Activated CD4-positive, alpha-beta T cell treated with anti-CD3 and anti-CD28 coated beads for 36 hours (primary cell): ENCODE measurements around the gene DSCAM. TPM values are rescaled to one million over a fixed set of nuclear protein-coding genes. Genes with fewer than 3 reads are reported as not detected.

Source experiments
- ATAC-seq: fragments of 200-7000 bp; cut with Tn5 transposase; one replicate; pipeline ENCODE4 v1.10.0; 2021; ENCODE audit warnings: mild to moderate bottlenecking, moderate library complexity
- CTCF ChIA-PET: fragments of 350-600 bp; sonication (Branson Sonifier 250); formaldehyde crosslinking; loops from one replicate; lab custom pipeline; 2021; ENCODE audit warnings: antibody characterized with exemption; lab: Charles Lee
- POLR2A ChIA-PET: fragments of 350-600 bp; sonication (Branson Sonifier 250); formaldehyde crosslinking; loops from one replicate; lab custom pipeline; 2021; ENCODE audit warnings: antibody characterized with exemption, inconsistent platforms; lab: Charles Lee
- DNase-seq: peaks from one replicate; pipeline ENCODE4 v3.0.0-alpha.2; 2020
- H3K27ac Mint-ChIP-seq: one replicate; pipeline ENCODE4 v1.8.0; 2021; ENCODE audit warnings: mixed read lengths
- H3K27me3 Mint-ChIP-seq: one replicate; pipeline ENCODE4 v1.8.0; 2021; ENCODE audit warnings: mixed read lengths
- H3K36me3 Mint-ChIP-seq: one replicate; pipeline ENCODE4 v1.8.0; 2021; ENCODE audit warnings: low read depth, mixed read lengths
- H3K4me1 Mint-ChIP-seq: one replicate; pipeline ENCODE4 v1.8.0; 2021; ENCODE audit warnings: mixed read lengths
- H3K4me3 Mint-ChIP-seq: one replicate; pipeline ENCODE4 v1.8.0; 2021; ENCODE audit warnings: mild to moderate bottlenecking, moderate library complexity, mixed read lengths
- H3K9me3 Mint-ChIP-seq: one replicate; pipeline ENCODE4 v1.8.0; 2021; ENCODE audit warnings: low read depth, mixed read lengths
- intact Hi-C, 2 experiments: fragments of 100-400 bp; cut with DNase I in 1 of 2; cut with micrococcal nuclease in 1 of 2; formaldehyde crosslinking; loops; one replicate each; pipeline versions ENCODE4 v1.14.2 to v1.15.1; 2022 to 2024; cut with DNase I, micrococcal nuclease
- total RNA-seq, 2 experiments: library from RNA; stranded (reverse); gene quantifications; one replicate each; pipeline ENCODE4 v1.2.3, GENCODE V29; 2021

Gene DSCAM
- total RNA-seq, 2 experiments from 2014 or later: not detected

GRCh38 chr21:40316104-40316503 lies 530.9 kb downstream of the DSCAM start:
- H3K27ac Mint-ChIP-seq: no peak overlapping the region
- CTCF ChIA-PET: no interaction called here
- H3K4me1 Mint-ChIP-seq: no peaks in the 10 kb centered on the region
- H3K4me3 Mint-ChIP-seq: no peak overlapping the region
- no peak for DNase-seq
- intact Hi-C loops: no loop called here
- ATAC-seq: no peak
- peaks cover 2% of the 10 kb centered on the region for H3K27me3 Mint-ChIP-seq
- H3K9me3 Mint-ChIP-seq: peaks cover 2% of the 10 kb centered on the region
- H3K36me3 Mint-ChIP-seq: no peaks in the 10 kb centered on the region
- POLR2A ChIA-PET: no interaction called here

DNA sequence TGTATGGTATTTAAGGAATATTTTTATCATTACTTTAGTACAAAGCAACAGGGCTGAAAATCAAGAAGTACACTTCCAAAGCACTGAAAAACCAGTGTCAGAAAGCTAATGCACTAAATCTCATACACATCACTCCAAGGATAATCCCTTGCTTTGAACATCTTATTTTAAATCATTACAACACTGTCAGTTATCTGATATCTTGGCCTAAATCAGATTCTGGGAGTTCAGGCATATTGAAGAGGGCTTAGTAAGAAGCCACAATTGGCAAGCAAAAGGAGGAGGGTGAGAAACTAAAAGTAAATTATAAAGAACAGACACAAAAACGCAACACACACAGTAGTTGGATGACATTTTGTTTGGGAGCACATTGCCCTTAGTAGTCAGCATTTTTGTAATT lies 531.3 kb downstream of the DSCAM start:
- Mint-ChIP-seq H3K36me3 (no peaks in the 10 kb centered on the region), H3K4me3 (no peak overlapping the region), H3K4me1 (no peaks in the 10 kb centered on the region), H3K27ac (no peak overlapping the region), H3K27me3 (peaks cover 2% of the 10 kb centered on the region), H3K9me3 (peaks cover 2% of the 10 kb centered on the region)
- ATAC-seq (no peak), DNase-seq (no peak)
- intact Hi-C loops: no loop called here
- ChIA-PET CTCF (interaction anchor here (1.6 kb wide), 1 partner anchor 12 kb away, joined by 4 read pairs; no protein-coding TSS in a partner anchor), POLR2A (no interaction called here)

DNA sequence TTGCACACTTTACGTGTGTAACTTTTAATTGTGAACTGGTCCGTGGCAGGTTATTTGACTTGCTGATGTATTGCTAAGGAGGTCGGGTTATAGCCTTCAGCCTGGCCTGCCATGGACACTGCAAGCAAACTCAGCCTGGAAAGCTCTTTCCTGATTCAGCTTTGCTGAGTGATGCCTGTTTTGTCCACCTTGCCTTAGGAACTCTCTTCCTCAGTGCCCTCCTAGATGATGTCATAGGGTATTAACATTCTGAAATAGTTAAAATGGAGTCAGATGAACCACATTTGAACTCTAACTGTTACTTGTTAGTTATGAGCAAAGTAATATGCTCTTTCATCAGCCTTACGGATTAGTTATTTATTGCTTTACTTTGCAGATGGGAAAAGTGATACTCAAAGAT lies 533.7 kb downstream of the DSCAM start:
- intact Hi-C loops: no loop called here
- DNase-seq: no peak
- Mint-ChIP-seq H3K27ac (no peak overlapping the region), H3K4me3 (no peak overlapping the region), H3K4me1 (no peaks in the 10 kb centered on the region), H3K27me3 (peaks cover 2% of the 10 kb centered on the region), H3K36me3 (no peaks in the 10 kb centered on the region), H3K9me3 (peaks cover 2% of the 10 kb centered on the region)
- ChIA-PET CTCF (no interaction called here), POLR2A (no interaction called here)
- no peak for ATAC-seq

DNA sequence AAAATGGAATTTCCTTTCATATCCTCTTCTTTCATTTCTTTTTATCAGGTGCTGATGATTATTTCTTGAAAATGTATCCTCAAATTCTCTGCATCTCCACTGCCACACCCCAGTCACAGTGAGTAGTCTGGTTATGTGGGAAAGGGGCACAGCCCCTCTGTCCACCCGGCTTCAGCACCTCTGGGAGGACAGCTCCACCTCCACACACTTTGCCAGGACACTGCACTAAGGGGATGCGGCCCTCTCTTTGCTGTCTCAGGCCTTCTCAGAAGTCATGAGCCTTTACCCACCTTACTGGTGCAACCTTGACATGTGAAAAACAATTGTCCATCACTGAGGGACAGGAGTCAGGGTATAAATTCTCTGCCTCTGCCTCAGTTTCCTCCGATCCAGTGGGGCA lies 546.7 kb downstream of the DSCAM start:
- no peak overlapping the region for H3K27ac Mint-ChIP-seq
- CTCF ChIA-PET: no interaction called here
- no peak for ATAC-seq
- H3K9me3 Mint-ChIP-seq: peaks cover 28% of the 10 kb centered on the region
- no peak overlapping the region for H3K4me3 Mint-ChIP-seq
- intact Hi-C loops: no loop called here
- POLR2A ChIA-PET: no interaction called here
- DNase-seq: no peak
- no peaks in the 10 kb centered on the region for H3K4me1 Mint-ChIP-seq
- no peaks in the 10 kb centered on the region for H3K27me3 Mint-ChIP-seq
- no peaks in the 10 kb centered on the region for H3K36me3 Mint-ChIP-seq

- ChIA-PET CTCF (no interaction called here), POLR2A (no interaction called here)
- Mint-ChIP-seq H3K27ac (no peak overlapping the region), H3K36me3 (no peaks in the 10 kb centered on the region), H3K9me3 (peaks cover 28% of the 10 kb centered on the region), H3K27me3 (no peaks in the 10 kb centered on the region), H3K4me1 (no peaks in the 10 kb centered on the region), H3K4me3 (no peak overlapping the region)
- no peak for DNase-seq
- ATAC-seq: no peak
- intact Hi-C loops: no loop called here
These were observed 547.5 kb downstream of the DSCAM start for GRCh38 chr21:40299451-40299850.

DNA sequence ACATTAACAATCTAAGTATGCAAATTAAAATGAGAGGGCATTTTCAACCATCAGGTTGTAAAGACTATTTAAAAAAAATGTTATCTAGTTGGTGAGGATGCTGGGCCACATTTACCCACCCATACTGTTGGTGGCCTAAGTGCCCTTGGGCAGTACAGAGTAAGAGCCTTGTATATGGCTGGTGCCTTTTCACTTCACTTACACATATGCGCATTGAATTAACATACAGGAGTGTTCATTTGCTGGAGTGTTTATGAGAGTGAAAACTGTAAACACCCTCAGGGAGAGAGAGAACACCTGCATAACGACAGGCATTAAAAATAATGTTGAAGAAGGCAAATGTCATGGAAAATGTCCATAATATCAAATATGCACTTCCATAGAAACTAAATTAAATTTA lies 552.6 kb downstream of the DSCAM start:
- peaks cover 4% of the 10 kb centered on the region for H3K9me3 Mint-ChIP-seq
- CTCF ChIA-PET: no interaction called here
- no peak for DNase-seq

DNA sequence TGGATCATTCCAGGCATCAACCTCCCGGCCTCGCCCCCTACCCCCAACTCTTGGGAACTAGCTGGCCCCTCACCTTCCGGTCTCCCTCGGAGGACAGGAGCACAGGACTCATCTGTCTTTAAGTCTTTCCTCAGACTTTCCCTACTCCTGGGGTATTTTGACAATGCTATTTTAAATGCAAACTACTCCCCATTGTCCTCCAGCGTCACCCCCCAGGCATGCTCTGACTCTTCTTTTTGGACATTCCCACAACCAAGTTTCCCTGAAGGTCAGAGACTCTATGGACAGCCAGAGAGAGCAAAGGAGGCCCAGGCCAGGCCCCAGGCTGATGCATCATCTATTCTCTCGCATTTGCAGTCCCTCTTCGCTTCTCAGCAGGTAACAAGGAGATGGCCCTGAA lies 555.4 kb downstream of the DSCAM start:
- Mint-ChIP-seq H3K27ac (no peak overlapping the region), H3K4me3 (no peak overlapping the region), H3K27me3 (no peaks in the 10 kb centered on the region), H3K9me3 (peaks cover 3% of the 10 kb centered on the region), H3K36me3 (no peaks in the 10 kb centered on the region), H3K4me1 (no peaks in the 10 kb centered on the region)
- ChIA-PET POLR2A (no interaction called here), CTCF (interaction anchor here (0.7 kb wide), 1 partner anchor 35 kb away, joined by 4 read pairs; no protein-coding TSS in a partner anchor)
- DNase-seq (no peak), ATAC-seq (no peak)
- intact Hi-C loops: no loop called here

More for the DNA sequence above, 552.6 kb downstream of the DSCAM start:
- Mint-ChIP-seq H3K36me3 (no peaks in the 10 kb centered on the region), H3K27ac (no peak overlapping the region), H3K4me3 (no peak overlapping the region), H3K4me1 (no peaks in the 10 kb centered on the region), H3K27me3 (no peaks in the 10 kb centered on the region)
- POLR2A ChIA-PET: no interaction called here
- ATAC-seq: no peak
- intact Hi-C loops: no loop called here

GRCh38 chr21:40284409-40284808 lies 562.5 kb downstream of the DSCAM start:
- Mint-ChIP-seq H3K4me1 (no peaks in the 10 kb centered on the region), H3K36me3 (no peaks in the 10 kb centered on the region), H3K9me3 (peaks cover 5% of the 10 kb centered on the region), H3K27ac (no peak overlapping the region), H3K27me3 (no peaks in the 10 kb centered on the region), H3K4me3 (no peak overlapping the region)
- POLR2A ChIA-PET: no interaction called here
- intact Hi-C loops: loop anchor here in 1 of 2 experiments (5.0 kb wide), 1 partner anchor 52 kb away; no protein-coding TSS in a partner anchor
- DNase-seq (no peak), ATAC-seq (no peak)
- CTCF ChIA-PET: interaction anchor here (0.6 kb wide), 1 partner anchor 767 kb away, joined by 3 read pairs; no protein-coding TSS in a partner anchor

DNA sequence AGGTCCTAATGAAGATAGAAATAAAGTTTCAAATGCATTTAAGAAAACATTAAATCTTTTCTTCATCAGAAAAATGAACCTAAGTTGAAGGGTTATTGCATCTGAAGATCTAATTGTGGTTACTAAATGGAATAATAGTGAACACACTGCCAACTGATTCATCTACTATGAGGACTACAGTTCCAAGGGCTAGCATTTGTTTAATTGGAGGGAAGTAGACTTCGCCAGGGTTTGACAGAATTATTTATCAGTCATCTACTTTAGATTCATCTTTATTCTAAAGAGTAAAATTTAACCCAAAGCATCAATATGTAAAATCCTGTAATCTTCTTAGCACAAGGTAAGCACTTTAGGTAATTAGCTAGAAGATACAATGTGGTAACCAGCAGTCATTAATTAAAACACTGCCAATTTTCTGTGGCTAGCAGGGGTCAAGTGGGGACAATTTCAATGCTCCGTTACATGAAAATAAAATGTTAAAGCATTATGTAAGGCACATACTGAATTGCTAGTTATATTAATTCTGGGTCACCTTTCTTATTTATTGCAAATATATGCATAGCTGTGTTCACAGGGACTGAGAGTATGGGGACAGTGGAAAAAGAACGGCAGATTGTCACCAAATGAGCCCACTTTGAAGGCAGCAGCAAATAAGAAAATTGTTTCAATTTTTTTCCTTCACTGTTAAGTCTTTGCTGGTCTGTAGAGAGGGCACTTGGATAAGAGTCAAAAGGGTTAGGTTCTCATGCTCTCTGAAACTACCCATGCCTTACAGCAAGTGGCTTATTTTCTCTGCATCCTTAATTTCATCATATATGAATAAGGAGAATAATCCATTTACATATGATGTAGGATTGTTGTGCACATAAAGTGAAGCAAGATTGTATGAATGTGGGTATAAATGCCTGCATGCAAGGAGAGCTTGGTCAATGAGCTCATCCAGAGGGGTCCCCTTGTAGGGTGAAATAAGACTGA lies 563.8 kb downstream of the DSCAM start:
- ATAC-seq (no peak), DNase-seq (no peak)
- Mint-ChIP-seq H3K9me3 (peaks cover 5% of the 10 kb centered on the region), H3K27me3 (no peaks in the 10 kb centered on the region), H3K36me3 (no peaks in the 10 kb centered on the region), H3K4me1 (no peaks in the 10 kb centered on the region), H3K27ac (no peak overlapping the region), H3K4me3 (no peak overlapping the region)
- POLR2A ChIA-PET: no interaction called here
- CTCF ChIA-PET: interaction anchor here (0.6 kb wide), 1 partner anchor 766 kb away, joined by 3 read pairs; no protein-coding TSS in a partner anchor
- intact Hi-C loops: loop anchor here in 1 of 2 experiments (5.0 kb wide), 1 partner anchor 51 kb away; no protein-coding TSS in a partner anchor

- H3K36me3 Mint-ChIP-seq: no peaks in the 10 kb centered on the region
- no peaks in the 10 kb centered on the region for H3K27me3 Mint-ChIP-seq
- intact Hi-C loops: no loop called here
- ATAC-seq: no peak
- H3K9me3 Mint-ChIP-seq: no peaks in the 10 kb centered on the region
- DNase-seq: no peak
- no peaks in the 10 kb centered on the region for H3K4me1 Mint-ChIP-seq
- POLR2A ChIA-PET: no interaction called here
- CTCF ChIA-PET: no interaction called here
- no peak overlapping the region for H3K4me3 Mint-ChIP-seq
- no peak overlapping the region for H3K27ac Mint-ChIP-seq
These were observed 568.6 kb downstream of the DSCAM start for GRCh38 chr21:40278345-40278744.

DNA sequence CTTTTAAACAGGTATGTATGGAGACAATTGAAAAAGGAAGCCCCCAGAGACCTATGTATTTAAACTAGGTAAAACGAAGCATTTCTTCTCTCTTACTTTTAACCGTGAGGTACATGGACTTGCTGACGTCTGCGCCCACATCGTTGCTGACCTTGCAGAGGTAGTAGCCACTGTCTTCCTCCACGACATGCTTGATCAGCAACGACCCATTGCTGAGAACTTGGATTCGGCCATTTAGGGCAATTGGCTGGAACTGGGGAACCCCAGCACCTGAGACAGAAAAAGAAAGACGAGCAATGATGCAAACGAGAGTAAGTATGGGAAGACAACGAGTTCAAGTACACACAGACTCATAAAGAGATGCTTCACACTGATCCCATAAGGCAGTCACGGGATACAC lies 571.0 kb downstream of the DSCAM start:
- POLR2A ChIA-PET: no interaction called here
- DNase-seq: no peak
- Mint-ChIP-seq H3K4me1 (no peaks in the 10 kb centered on the region), H3K36me3 (no peaks in the 10 kb centered on the region), H3K27ac (no peak overlapping the region), H3K4me3 (no peak overlapping the region), H3K27me3 (peaks cover under 1% of the 10 kb centered on the region), H3K9me3 (no peaks in the 10 kb centered on the region)
- CTCF ChIA-PET: no interaction called here
- intact Hi-C loops: no loop called here
- ATAC-seq: no peak

GRCh38 chr21:40272037-40272436 lies 574.9 kb downstream of the DSCAM start:
- no peaks in the 10 kb centered on the region for H3K36me3 Mint-ChIP-seq
- CTCF ChIA-PET: interaction anchor here (1.0 kb wide), 1 partner anchor 155 kb away, joined by 3 read pairs; no protein-coding TSS in a partner anchor

More at GRCh38 chr21:40272037-40272436, 574.9 kb downstream of the DSCAM start:
- no peaks in the 10 kb centered on the region for H3K9me3 Mint-ChIP-seq
- no peak for DNase-seq
- peaks cover 3% of the 10 kb centered on the region for H3K27me3 Mint-ChIP-seq
- ATAC-seq: no peak
- intact Hi-C loops: no loop called here
- POLR2A ChIA-PET: no interaction called here
- H3K27ac Mint-ChIP-seq: no peak overlapping the region
- no peaks in the 10 kb centered on the region for H3K4me1 Mint-ChIP-seq
- no peak overlapping the region for H3K4me3 Mint-ChIP-seq
